MCF 10A (cell line): ENCODE measurements around the gene ARHGAP22. TPM values are rescaled to one million over a fixed set of nuclear protein-coding genes. Genes with fewer than 3 reads are reported as not detected.
A peak's percentile ranks its signal among the peaks of the same experiment; 100 is the strongest.

Experiments used
- BruUV-seq: library from RNA; stranded (reverse); fragments of 400-500 nt; replicated peaks from 2 replicates; lab custom pipeline; 2021; lab: Mats Ljungman, UMichigan
- CTCF ChIA-PET: fragments of 300-600 bp; sonication (Branson Sonifier 250); formaldehyde crosslinking; extraction: SDS; loops from one replicate; lab custom pipeline; 2021; ENCODE audit warnings: antibody characterized with exemption, inconsistent platforms; lab: Yijun Ruan, JAX
- POLR2A ChIA-PET: fragments of 300-600, 350-650 bp; sonication (Branson Sonifier 250); formaldehyde crosslinking; extraction: SDS; loops from one replicate; lab custom pipeline; 2020; ENCODE audit warnings: antibody characterized with exemption, inconsistent platforms; lab: Yijun Ruan, JAX
- DNase-seq: peaks from one replicate; pipeline ENCODE4 v3.0.0-alpha.2; 2018; ENCODE audit not compliant: unreplicated experiment
- H3K27ac Mint-ChIP-seq: one replicate; pipeline ENCODE4 v1.8.0; 2022; ENCODE audit warnings: mild to moderate bottlenecking, low read depth, mixed read lengths; ENCODE audit not compliant: unreplicated experiment
- H3K27me3 Mint-ChIP-seq: one replicate; pipeline ENCODE4 v1.8.0; 2022; ENCODE audit warnings: mixed read lengths; ENCODE audit not compliant: insufficient read depth, unreplicated experiment
- H3K36me3 Mint-ChIP-seq: one replicate; pipeline ENCODE4 v1.8.0; 2022; ENCODE audit warnings: mild to moderate bottlenecking, moderate library complexity, mixed read lengths; ENCODE audit not compliant: insufficient read depth, unreplicated experiment
- H3K4me1 Mint-ChIP-seq: one replicate; pipeline ENCODE4 v1.8.0; 2022; ENCODE audit warnings: mixed read lengths; ENCODE audit not compliant: insufficient read depth, unreplicated experiment
- H3K4me3 Mint-ChIP-seq: one replicate; pipeline ENCODE4 v1.8.0; 2022; ENCODE audit warnings: mild to moderate bottlenecking, moderate library complexity, mixed read lengths; ENCODE audit not compliant: unreplicated experiment
- H3K9me3 Mint-ChIP-seq: one replicate; pipeline ENCODE4 v1.8.0; 2022; ENCODE audit warnings: mixed read lengths; ENCODE audit not compliant: unreplicated experiment
- CTCF ChIP-seq: fragments of 200-600 bp; IDR thresholded peaks from one replicate; pipeline ENCODE4 v1.8.0; 2022; ENCODE audit warnings: antibody characterized with exemption, mild to moderate bottlenecking; ENCODE audit not compliant: unreplicated experiment
- intact Hi-C: fragments of 100-400 bp; cut with micrococcal nuclease; formaldehyde crosslinking; loops from 2 replicates; pipeline ENCODE4 v1.14.1; 2022
- total RNA-seq: library from RNA; stranded (reverse); gene quantifications from 2 replicates; pipeline ENCODE4 v1.2.3, GENCODE V29; 2022

ARHGAP22 gene
- total RNA-seq, 1 experiment from 2014 or later: 6.3 TPM

GRCh38 chr10:48447356-48448215 lies 157.3 kb downstream of the ARHGAP22 start:
- TF ChIP-seq CTCF: no peak
- ChIA-PET CTCF (interaction anchor here (0.7 kb wide), 1 partner anchor 1918 kb away, joined by 3 read pairs; no protein-coding TSS in a partner anchor), POLR2A (interaction anchor here (0.9 kb wide), 1 partner anchor 86 kb away, joined by 3 read pairs; no protein-coding TSS in a partner anchor)
- no peaks in the 10 kb centered on the region for H3K9me3 Mint-ChIP-seq
- BruUV-seq: no TSS peak
- peaks cover 5% of the 10 kb centered on the region for H3K36me3 Mint-ChIP-seq
- peak overlapping the region; percentile 5 for H3K27ac Mint-ChIP-seq
- H3K27me3 Mint-ChIP-seq: no peaks in the 10 kb centered on the region
- no peak overlapping the region for H3K4me3 Mint-ChIP-seq
- intact Hi-C loops: no loop called here
- H3K4me1 Mint-ChIP-seq: peaks cover 6% of the 10 kb centered on the region
- no peak for DNase-seq

GRCh38 chr10:48446785-48447184 lies 158.1 kb downstream of the ARHGAP22 start:
- Mint-ChIP-seq H3K27me3 (no peaks in the 10 kb centered on the region), H3K27ac (no peak overlapping the region), H3K4me1 (peaks cover 6% of the 10 kb centered on the region), H3K4me3 (no peak overlapping the region), H3K36me3 (peaks cover 10% of the 10 kb centered on the region), H3K9me3 (no peaks in the 10 kb centered on the region)
- no TSS peak for BruUV-seq
- intact Hi-C loops: no loop called here
- TF ChIP-seq CTCF: no peak
- DNase-seq: no peak
- ChIA-PET POLR2A (interaction anchor here (0.6 to 1.0 kb wide), 3 partner anchors 24 to 251 kb away, joined by 3 read pairs; no protein-coding TSS in a partner anchor), CTCF (interaction anchor here (0.7 to 2.9 kb wide), 3 partner anchors 83 to 1917 kb away, joined by 3 to 17 read pairs (median 15); no protein-coding TSS in a partner anchor)

- Mint-ChIP-seq H3K27me3 (no peaks in the 10 kb centered on the region), H3K4me3 (no peak overlapping the region), H3K36me3 (peaks cover 10% of the 10 kb centered on the region), H3K27ac (no peak overlapping the region), H3K4me1 (peaks cover 6% of the 10 kb centered on the region), H3K9me3 (no peaks in the 10 kb centered on the region)
- no peak for TF ChIP-seq CTCF
- POLR2A ChIA-PET: interaction anchor here (0.8 to 1.0 kb wide), 2 partner anchors 24 kb away, joined by 3 to 4 read pairs; no protein-coding TSS in a partner anchor
- DNase-seq: no peak
- intact Hi-C loops: no loop called here
- CTCF ChIA-PET: interaction anchor here (1.1 to 2.9 kb wide), 4 partner anchors 9 to 210 kb away, joined by 4 to 17 read pairs (median 10); no protein-coding TSS in a partner anchor
- BruUV-seq: no TSS peak
Measured at GRCh38 chr10:48445932-48446331, 158.9 kb downstream of the ARHGAP22 start.
